ENCODE results near the gene HIPK4. TPM values are rescaled to one million over a fixed set of nuclear protein-coding genes. Genes with fewer than 3 reads are reported as not detected.

HIPK4 gene
- total RNA-seq, 2 donors from 2014 or later: not detected

DNA sequence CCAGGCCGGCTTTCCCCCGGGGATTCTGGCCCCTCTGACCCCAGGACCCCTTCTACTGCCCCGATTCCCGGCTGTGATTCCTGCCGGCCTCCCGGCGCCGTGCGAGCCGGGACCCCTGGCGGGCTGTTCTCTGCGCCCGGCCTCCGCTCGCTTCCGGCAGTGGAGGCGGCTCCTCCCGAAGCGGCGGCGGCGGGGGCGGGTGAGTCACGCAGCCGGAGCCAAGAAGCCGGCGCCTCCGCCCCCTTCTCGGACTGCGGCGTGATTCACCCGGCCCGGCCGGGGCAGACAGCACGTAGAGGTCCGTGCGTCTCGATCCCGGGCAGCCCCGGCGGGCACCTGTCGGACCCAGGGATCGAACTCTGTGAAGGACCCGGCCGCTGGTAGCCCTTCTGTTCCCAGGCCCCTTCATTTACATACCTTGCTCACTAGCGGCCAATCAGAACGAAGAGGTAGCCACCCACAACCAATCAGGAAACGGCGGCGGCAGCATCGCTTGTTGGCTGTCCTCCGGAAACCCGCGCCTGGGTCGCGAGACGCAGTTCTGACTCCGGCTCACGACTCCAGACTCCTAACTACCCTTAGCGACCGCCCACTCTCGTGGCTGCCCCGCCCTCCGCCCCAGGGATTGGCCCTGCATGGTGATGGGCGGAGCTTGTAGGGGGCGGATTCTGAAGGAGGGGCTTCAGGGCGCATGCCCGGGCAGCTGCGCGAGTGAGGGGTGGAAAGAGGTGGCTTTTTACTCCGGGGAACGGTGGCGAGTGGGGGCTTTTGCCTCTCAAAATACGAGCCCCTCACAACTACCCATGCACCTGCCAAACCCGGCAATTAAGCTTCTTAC is 35.7 kb upstream of the HIPK4 start, which contains the start of gene SERTAD1:
TSS of gene SERTAD1 (minus strand) at position 543 of the 838 bp plus-strand sequence. CDS start 2,446 bp downstream, outside the sequence.
- no peaks in the 10 kb centered on the region for H3K9me3 ChIP-seq
- H3K4me3 ChIP-seq: peak within 1 kb of the TSS; percentile 59 to 66
- no peaks in the 10 kb centered on the region for H3K27me3 ChIP-seq
- peak; percentile 65 to 85 (median 82) for TF ChIP-seq CTCF (IDR thresholded peaks at IDR 0.05)
- TF ChIP-seq POLR2A (IDR thresholded peaks at IDR 0.05): peak; percentile 99 to 100 (median 99)
- intact Hi-C loops (cut with DNase I): no loop called here
- peaks cover 16% of the 10 kb centered on the region for H3K4me1 ChIP-seq
- peak within 1 kb of the TSS; percentile 97 to 100 (median 98) for H3K27ac ChIP-seq
- DNase-seq: peak; percentile 100
- H3K36me3 ChIP-seq (replicated peaks in 1 of 2; ENCODE audit: insufficient read depth in 1 of 2, low read depth in 2 of 2): no peaks in the 10 kb centered on the region
- WGBS, 2 donors: 0 to 1% methylated on average over 28 to 75 of the region's 75 CpGs
- peak; percentile 86 for ATAC-seq

DNA sequence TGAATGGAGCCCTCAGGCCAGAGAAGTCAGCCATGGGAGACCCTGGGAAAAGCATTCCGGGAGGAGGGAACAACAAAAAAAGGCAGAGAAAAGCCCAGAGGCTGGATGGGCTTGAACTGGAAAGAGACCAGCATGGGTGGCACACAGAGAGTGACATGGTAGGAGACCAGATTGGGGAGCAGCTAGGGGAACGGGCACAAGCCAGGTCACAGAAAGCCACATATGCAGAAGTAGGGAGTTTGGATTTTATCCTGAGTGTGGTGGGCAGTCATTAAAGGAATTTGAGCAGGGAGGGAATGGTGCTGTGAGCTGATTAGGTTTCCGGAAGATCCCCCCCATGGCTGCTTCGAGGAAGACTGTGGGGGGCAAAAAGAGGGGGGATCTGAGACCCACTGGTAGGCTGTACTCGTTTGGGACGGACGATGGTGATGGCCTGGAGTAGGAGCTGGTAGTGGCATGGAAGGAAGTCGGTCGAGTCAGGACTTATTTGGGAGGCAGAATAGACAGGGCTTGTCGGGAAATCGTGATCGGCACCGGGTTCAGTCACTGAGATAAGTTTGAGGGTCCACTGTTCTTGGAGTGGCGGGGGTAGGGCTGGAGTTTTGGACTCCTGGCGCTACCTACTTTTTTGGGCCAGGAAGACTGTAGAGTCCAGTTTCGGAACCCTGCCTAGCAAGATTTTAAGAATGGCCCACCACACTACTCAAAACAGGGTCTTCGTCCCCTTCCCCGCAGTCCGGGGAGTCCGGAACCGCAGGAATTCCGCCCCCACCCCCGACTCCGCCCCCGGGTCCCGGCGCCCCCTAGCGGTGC is 34.9 kb upstream of the HIPK4 start:
- Histone ChIP-seq H3K4me3 (peak overlapping the region; percentile 59 to 66), H3K36me3 (replicated peaks in 1 of 2; ENCODE audit: insufficient read depth in 1 of 2, low read depth in 2 of 2) (no peaks in the 10 kb centered on the region), H3K27me3 (no peaks in the 10 kb centered on the region), H3K4me1 (peaks cover 16% of the 10 kb centered on the region), H3K9me3 (no peaks in the 10 kb centered on the region), H3K27ac (peak overlapping the region; percentile 97 to 100 (median 98))
- 2 to 3% methylated on average over 15 to 22 of the region's 28 CpGs for whole genome bisulfite sequencing, 2 donors
- DNase-seq (peak in 1 of 4 donors; percentile 16), ATAC-seq (no peak)
- TF ChIP-seq POLR2A (IDR thresholded peaks at IDR 0.05): no peak
- TF ChIP-seq CTCF (IDR thresholded peaks at IDR 0.05): no peak
- intact Hi-C loops (cut with DNase I): no loop called here

DNA sequence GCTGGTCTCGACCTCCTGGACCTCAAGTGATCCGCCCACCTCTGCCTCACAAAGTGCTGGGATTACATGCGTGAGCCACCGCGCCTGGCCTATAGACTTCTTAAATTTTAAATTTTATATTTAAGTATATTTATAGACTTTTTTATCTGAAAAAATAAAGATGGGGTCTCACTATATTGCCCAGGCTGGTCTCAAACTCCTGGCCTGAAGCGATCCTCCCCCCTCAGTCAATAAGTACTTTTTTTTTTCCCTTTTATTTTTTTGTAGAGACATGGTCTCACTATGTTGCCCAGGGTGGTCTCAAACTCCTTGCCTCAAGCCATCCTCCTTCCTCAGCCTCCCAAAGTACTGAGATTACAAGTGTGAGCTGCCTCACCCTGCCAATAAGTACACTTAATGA is 34.0 kb upstream of the HIPK4 start:
- no peak for TF ChIP-seq CTCF (IDR thresholded peaks at IDR 0.05)
- no peak for TF ChIP-seq POLR2A (IDR thresholded peaks at IDR 0.05)
- no peaks in the 10 kb centered on the region for H3K36me3 ChIP-seq (replicated peaks in 1 of 2; ENCODE audit: insufficient read depth in 1 of 2, low read depth in 2 of 2)
- intact Hi-C loops (cut with DNase I): no loop called here
- DNase-seq (no peak), ATAC-seq (no peak)
- peak overlapping the region in 1 of 4 donors; percentile 99 for H3K27ac ChIP-seq
- H3K9me3 ChIP-seq: no peaks in the 10 kb centered on the region
- no peaks in the 10 kb centered on the region for H3K27me3 ChIP-seq
- no peak overlapping the region for H3K4me3 ChIP-seq
- WGBS, 2 donors: 95 to 98% methylated on average over 6 of the region's 6 CpGs
- H3K4me1 ChIP-seq: peaks cover 16% of the 10 kb centered on the region

DNA sequence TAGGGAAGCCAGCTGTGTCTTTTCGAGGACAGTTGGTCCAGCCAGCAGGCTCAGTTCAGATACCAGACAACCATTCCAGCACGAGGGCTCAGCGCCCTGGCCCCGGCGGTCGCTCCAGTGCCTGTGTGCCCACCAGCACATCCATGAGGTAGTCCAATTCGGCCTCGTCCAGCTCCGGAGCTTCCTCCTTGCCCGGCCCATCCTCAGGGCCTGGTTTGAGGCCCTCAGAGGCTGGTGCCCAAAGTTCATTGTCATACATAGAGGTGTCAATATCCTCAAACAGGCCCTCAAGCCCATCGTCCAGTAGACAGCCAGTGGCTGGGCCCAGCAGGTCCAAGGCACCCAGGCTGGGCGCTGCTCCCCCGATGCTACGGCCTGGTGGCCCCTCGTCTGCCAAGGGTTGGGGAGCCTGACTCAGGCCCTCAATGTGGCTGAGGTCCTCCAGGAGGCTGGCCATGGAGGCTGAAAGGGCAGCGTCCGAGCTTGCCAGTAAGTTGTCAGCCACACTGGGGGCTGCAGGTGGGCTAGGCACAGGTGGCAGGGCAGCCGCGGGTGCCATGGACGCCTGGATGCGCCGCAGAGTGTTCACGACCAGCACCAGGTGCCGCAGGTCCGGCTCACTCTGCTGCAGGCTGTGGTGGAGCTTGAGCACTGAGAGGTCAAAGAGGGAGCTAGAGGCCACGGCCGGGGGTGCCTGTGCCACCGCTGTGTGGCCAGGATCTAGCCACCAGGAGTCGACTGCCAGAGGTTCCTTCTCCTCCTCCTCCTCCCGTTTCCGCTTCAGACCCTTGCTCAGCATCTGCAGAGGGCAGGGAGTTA is 33.0 kb upstream of the HIPK4 start:
- Histone ChIP-seq H3K9me3 (no peaks in the 10 kb centered on the region), H3K4me1 (peaks cover 16% of the 10 kb centered on the region), H3K36me3 (replicated peaks in 1 of 2; ENCODE audit: insufficient read depth in 1 of 2, low read depth in 2 of 2) (no peaks in the 10 kb centered on the region), H3K4me3 (no peak overlapping the region), H3K27me3 (no peaks in the 10 kb centered on the region), H3K27ac (peak overlapping the region in 2 of 4 donors; percentile 63 to 100)
- TF ChIP-seq CTCF (IDR thresholded peaks at IDR 0.05): no peak
- TF ChIP-seq POLR2A (IDR thresholded peaks at IDR 0.05): no peak
- 82 to 89% methylated on average over 4 to 28 of the region's 31 CpGs for WGBS, 2 donors
- ATAC-seq (no peak), DNase-seq (no peak)
- intact Hi-C loops (cut with DNase I): no loop called here
